ENCODE data around the gene CD86.

- TF ChIP-seq CTCF (IDR thresholded peaks at IDR 0.05) (no peak), EP300 (IDR thresholded peaks at IDR 0.05) (no peak), POLR2AphosphoS5 (IDR thresholded peaks at IDR 0.05) (no peak), POLR2A (IDR thresholded peaks at IDR 0.05; ENCODE audit: low read depth) (no peak)
Measured at GRCh38 chr3:122052968-122053367, 2.2 kb upstream of the CD86 start.

All from esophagus muscularis mucosa (tissue), 4 donors.